Naive thymus-derived CD8-positive, alpha-beta T cell (primary cell): Measurements from ENCODE around the gene CD5L. TPM values are rescaled to one million over a fixed set of nuclear protein-coding genes. Genes with fewer than 3 reads are reported as not detected.

ENCODE experiments used
- ATAC-seq, 2 donors: fragments of 150-1000 bp; cut with Tn5 transposase in 1 of 2; sonication (Bioruptor Pico), chemical (Tn5 transposase) in 1 of 2; 1 replicate in 1 of 2; 2 replicates in 1 of 2; pipeline ENCODE4 v1.10.0; 2021; ENCODE audit warnings: mild to moderate bottlenecking in 2 of 2, moderate library complexity in 2 of 2
- POLR2A ChIA-PET: fragments of 350-600 bp; sonication (Branson Sonifier 250); formaldehyde crosslinking; loops from one replicate; lab custom pipeline; 2021; ENCODE audit warnings: antibody characterized with exemption; lab: Charles Lee
- DNase-seq, 10 donors: peaks; one replicate each; pipeline versions ENCODE4 v3.0.0 to v3.0.0-alpha.2; 2020 to 2022
- H3K27ac Mint-ChIP-seq, 10 donors: one replicate each; pipeline ENCODE4 v1.8.0; 2020 to 2022; ENCODE audit warnings: mild to moderate bottlenecking in 10 of 10, mixed read lengths in 10 of 10, moderate library complexity in 4 of 10, inconsistent platforms in 1 of 10
- H3K27me3 Mint-ChIP-seq, 5 donors: one replicate each; pipeline ENCODE4 v1.8.0; 2021 to 2022; ENCODE audit warnings: mixed read lengths in 5 of 5
- H3K36me3 Mint-ChIP-seq, 3 donors: one replicate each; pipeline ENCODE4 v1.8.0; 2020 to 2022; ENCODE audit warnings: mixed read lengths in 3 of 3, mild to moderate bottlenecking in 2 of 3, inconsistent platforms in 1 of 3
- H3K4me1 Mint-ChIP-seq, 4 donors: one replicate each; pipeline ENCODE4 v1.8.0; 2021 to 2022; ENCODE audit warnings: mixed read lengths in 4 of 4
- H3K4me3 Mint-ChIP-seq, 10 donors: one replicate each; pipeline ENCODE4 v1.8.0; 2020 to 2022; ENCODE audit warnings: mild to moderate bottlenecking in 10 of 10, mixed read lengths in 10 of 10, moderate library complexity in 6 of 10, inconsistent platforms in 1 of 10
- H3K9me3 Mint-ChIP-seq, 9 donors: one replicate each; pipeline ENCODE4 v1.8.0; 2020 to 2022; ENCODE audit warnings: mixed read lengths in 9 of 9, mild to moderate bottlenecking in 3 of 9, inconsistent platforms in 1 of 9, moderate library complexity in 1 of 9
- polyA plus RNA-seq, 3 donors: library from polyadenylated mRNA; unstranded; fragments of 300-500 nt; fragmentation: Illumina TruSeq; gene quantifications; one replicate each; pipeline ENCODE4 v1.2.3, GENCODE V29; 2021
- total RNA-seq, 8 experiments: library from RNA in 2 of 8; stranded (reverse) in 2 of 8; gene quantifications; one replicate each; pipeline ENCODE4 v1.2.3 and lab custom pipeline; 2021 to 2026

Gene CD5L
- total and polyA plus RNA-seq, 5 experiments from 2014 or later = not detected

GRCh38 chr1:157803851-157804250, 37.8 kb downstream of the CD5L start:
- POLR2A ChIA-PET = no interaction called here

GRCh38 chr1:157799996-157800395, 41.6 kb downstream of the CD5L start:
- H3K27me3 Mint-ChIP-seq = peaks cover 0 to 6% (median 0%) of the 10 kb centered on the region in 5 donors
- POLR2A ChIA-PET = no interaction called here
- ATAC-seq = no peak
- DNase-seq = no peak
- H3K4me3 Mint-ChIP-seq = no peak overlapping the region
- no peaks in the 10 kb centered on the region for H3K36me3 Mint-ChIP-seq
- no peak overlapping the region for H3K27ac Mint-ChIP-seq
- peaks cover 0 to 22% (median 0%) of the 10 kb centered on the region in 4 donors for H3K4me1 Mint-ChIP-seq
- no peaks in the 10 kb centered on the region for H3K9me3 Mint-ChIP-seq

More at GRCh38 chr1:157803851-157804250, 37.8 kb downstream of the CD5L start:
- Mint-ChIP-seq H3K27ac (peak overlapping the region in 1 of 10 donors; percentile 2), H3K36me3 (no peaks in the 10 kb centered on the region), H3K4me3 (no peak overlapping the region), H3K4me1 (peaks cover 0 to 39% (median 0%) of the 10 kb centered on the region in 4 donors), H3K27me3 (peaks cover 4 to 31% (median 11%) of the 10 kb centered on the region in 5 donors), H3K9me3 (no peaks in the 10 kb centered on the region)
- ATAC-seq (no peak), DNase-seq (no peak)

GRCh38 chr1:157798211-157798610, 43.4 kb downstream of the CD5L start:
- no peak for DNase-seq
- no peak for ATAC-seq
- H3K4me1 Mint-ChIP-seq = peaks cover 0 to 8% (median 0%) of the 10 kb centered on the region in 4 donors
- POLR2A ChIA-PET = no interaction called here
- peaks cover 0 to 2% (median 0%) of the 10 kb centered on the region in 5 donors for H3K27me3 Mint-ChIP-seq
- H3K9me3 Mint-ChIP-seq = peaks cover 0 to 14% (median 9%) of the 10 kb centered on the region in 9 donors
- no peak overlapping the region for H3K4me3 Mint-ChIP-seq
- peaks cover 0 to 6% (median 0%) of the 10 kb centered on the region in 3 donors for H3K36me3 Mint-ChIP-seq
- H3K27ac Mint-ChIP-seq = no peak overlapping the region

- Mint-ChIP-seq H3K36me3 (peaks cover 0 to 1% (median 0%) of the 10 kb centered on the region in 3 donors), H3K9me3 (peaks cover 0 to 12% (median 3%) of the 10 kb centered on the region in 9 donors), H3K27ac (no peak overlapping the region), H3K4me3 (no peak overlapping the region), H3K4me1 (peaks cover 0 to 49% (median 0%) of the 10 kb centered on the region in 4 donors), H3K27me3 (peaks cover 0 to 18% (median 8%) of the 10 kb centered on the region in 5 donors)
- POLR2A ChIA-PET = no interaction called here
- DNase-seq = no peak
- no peak for ATAC-seq
Measured at GRCh38 chr1:157785248-157785647, 56.4 kb downstream of the CD5L start.

GRCh38 chr1:157784801-157785200, 56.8 kb downstream of the CD5L start:
- H3K27ac Mint-ChIP-seq = no peak overlapping the region
- DNase-seq (no peak), ATAC-seq (no peak)
- POLR2A ChIA-PET = no interaction called here
- peaks cover 0 to 18% (median 8%) of the 10 kb centered on the region in 5 donors for H3K27me3 Mint-ChIP-seq
- H3K4me1 Mint-ChIP-seq = peaks cover 0 to 50% (median 0%) of the 10 kb centered on the region in 4 donors
- no peak overlapping the region for H3K4me3 Mint-ChIP-seq
- no peaks in the 10 kb centered on the region for H3K36me3 Mint-ChIP-seq
- H3K9me3 Mint-ChIP-seq = peaks cover 0 to 10% (median 0%) of the 10 kb centered on the region in 9 donors

- ATAC-seq (no peak), DNase-seq (no peak)
- Mint-ChIP-seq H3K9me3 (peaks cover 0 to 10% (median 0%) of the 10 kb centered on the region in 9 donors), H3K4me1 (peaks cover 0 to 61% (median 0%) of the 10 kb centered on the region in 4 donors), H3K36me3 (no peaks in the 10 kb centered on the region), H3K4me3 (no peak overlapping the region), H3K27ac (peak overlapping the region in 1 of 10 donors; percentile 9), H3K27me3 (peaks cover 0 to 18% (median 10%) of the 10 kb centered on the region in 5 donors)
- POLR2A ChIA-PET = no interaction called here
Measured at GRCh38 chr1:157782931-157783330, 58.7 kb downstream of the CD5L start.

GRCh38 chr1:157781048-157781447, 60.6 kb downstream of the CD5L start:
- POLR2A ChIA-PET = no interaction called here
- DNase-seq = no peak
- H3K4me1 Mint-ChIP-seq = peaks cover 0 to 69% (median 0%) of the 10 kb centered on the region in 4 donors

More at GRCh38 chr1:157781048-157781447, 60.6 kb downstream of the CD5L start:
- Mint-ChIP-seq H3K4me3 (no peak overlapping the region), H3K27ac (no peak overlapping the region), H3K36me3 (no peaks in the 10 kb centered on the region), H3K9me3 (peaks cover 0 to 3% (median 0%) of the 10 kb centered on the region in 9 donors), H3K27me3 (peaks cover 0 to 18% (median 10%) of the 10 kb centered on the region in 5 donors)
- ATAC-seq = no peak

Other genes starting within 250 kb of the CD5L start
- not detected for gene FCRL4, start 243.7 kb downstream of the CD5L start, total RNA-seq
- not detected for gene FCRL4, start 243.7 kb downstream of the CD5L start, polyA plus RNA-seq
- gene FCRL3, start 141.0 kb downstream of the CD5L start, total RNA-seq = 1 to 10 TPM; 6.3 to 8.6 TPM
- gene FCRL3, start 141.0 kb downstream of the CD5L start, polyA plus RNA-seq = 10 to 100 TPM in 1 of 3 donors, 1 to 10 TPM in 2; 1.3 to 30.5 (median 2.1) TPM
- gene FCRL2, start 64.7 kb downstream of the CD5L start, total RNA-seq = 1 to 10 TPM; 2.7 to 3.1 TPM
- under 1 TPM in 1 of 3 donors, not detected in 2; 0.07 TPM for gene FCRL2, start 64.7 kb downstream of the CD5L start, polyA plus RNA-seq
- gene FCRL1, start 21.7 kb downstream of the CD5L start, total RNA-seq = 10 to 100 TPM; 13.2 to 14.0 TPM
- gene FCRL1, start 21.7 kb downstream of the CD5L start, polyA plus RNA-seq = under 1 TPM in 2 of 3 donors, not detected in 1; 0.09 to 0.16 TPM
- gene KIRREL1, start 151.8 kb upstream of the CD5L start, total RNA-seq = not detected
- gene KIRREL1, start 151.8 kb upstream of the CD5L start, polyA plus RNA-seq = not detected